Mucosa of descending colon (tissue), 3 donors: Measurements from ENCODE around the gene RNF39. TPM values are rescaled to one million over a fixed set of nuclear protein-coding genes. Genes with fewer than 3 reads are reported as not detected.

Experiments
- ATAC-seq: fragments of 200-7000 bp; cut with Tn5 transposase; one replicate; pipeline ENCODE4 v1.9.1; 2020; ENCODE audit warnings: mild to moderate bottlenecking, moderate library complexity
- DNase-seq, 3 donors: peaks; one replicate each; pipeline ENCODE4 v3.0.0-alpha.2; 2020
- H3K36me3 ChIP-seq: fragments of 200-600 bp; one replicate; pipeline ENCODE4 v1.8.0; 2021; ENCODE audit warnings: low read depth, mild to moderate bottlenecking
- H3K4me1 ChIP-seq: fragments of 200-600 bp; one replicate; pipeline ENCODE4 v1.8.0; 2021; ENCODE audit warnings: low read depth, mild to moderate bottlenecking
- H3K4me3 ChIP-seq: fragments of 200-600 bp; one replicate; pipeline ENCODE4 v1.8.0; 2021; ENCODE audit warnings: mild to moderate bottlenecking
- H3K9me3 ChIP-seq: fragments of 200-600 bp; one replicate; pipeline ENCODE4 v1.8.0; 2021; ENCODE audit warnings: mild to moderate bottlenecking
- CTCF ChIP-seq: fragments of 200-600 bp; IDR thresholded peaks from one replicate; pipeline ENCODE4 v1.8.0; 2022; ENCODE audit warnings: antibody characterized with exemption, mild to moderate bottlenecking
- intact Hi-C, 2 donors: fragments of 100-400 bp; cut with DNase I in 1 of 2; cut with micrococcal nuclease in 1 of 2; formaldehyde crosslinking; loops; one replicate each; pipeline versions ENCODE4 v1.11.0 to v1.11.1; 2022; cut with DNase I, micrococcal nuclease
- total RNA-seq, 3 donors: library from RNA; stranded (reverse); fragmentation: NEBNext Ultra II Directional in 2 of 3; extraction: Animal tissue kit (Norgen Biotek cat#: 25700) in 2 of 3; gene quantifications; one replicate each; pipeline versions ENCODE4 v1.2.1 to v1.2.4, GENCODE V29; 2021 to 2023
- donor health status: DM: no; HTN: no; CAD: no; lungs with moderate emphysema.
- donor health status: DM: no; HTN: no; CAD: no.
- donor health status: DM: no; HTN: yes; CAD: no.

Gene RNF39
- total RNA-seq, 3 donors from 2014 or later: 0.87 to 2.5 TPM; not detected in 1

- Histone ChIP-seq H3K4me3 (no peak overlapping the region), H3K36me3 (no peaks in the 10 kb centered on the region), H3K4me1 (peaks cover 23% of the 10 kb centered on the region), H3K9me3 (no peaks in the 10 kb centered on the region)
- intact Hi-C loops: no loop called here
- DNase-seq (no peak), ATAC-seq (no peak)
- no peak for TF ChIP-seq CTCF
These were observed 9.5 kb downstream of the RNF39 start for GRCh38 chr6:30066082-30066481.

- no peak overlapping the region for H3K4me3 ChIP-seq
- H3K36me3 ChIP-seq: no peaks in the 10 kb centered on the region
- no peaks in the 10 kb centered on the region for H3K9me3 ChIP-seq
- H3K4me1 ChIP-seq: peaks cover 20% of the 10 kb centered on the region
- DNase-seq: no peak
- no peak for TF ChIP-seq CTCF
- intact Hi-C loops: no loop called here
- ATAC-seq: no peak
These were observed 12.3 kb downstream of the RNF39 start for GRCh38 chr6:30063315-30063714.

GRCh38 chr6:30062471-30063178 is 12.9 kb downstream of the RNF39 start:
- ATAC-seq (no peak), DNase-seq (no peak)
- no peak for TF ChIP-seq CTCF
- Histone ChIP-seq H3K4me1 (peaks cover 13% of the 10 kb centered on the region), H3K4me3 (no peak overlapping the region), H3K9me3 (no peaks in the 10 kb centered on the region), H3K36me3 (no peaks in the 10 kb centered on the region)
- intact Hi-C loops: no loop called here

GRCh38 chr6:30061858-30062458 is 13.6 kb downstream of the RNF39 start:
- DNase-seq: peak; percentile 42 to 54 (median 48)
- intact Hi-C loops: no loop called here
- Histone ChIP-seq H3K9me3 (no peaks in the 10 kb centered on the region), H3K4me3 (peak overlapping the region; percentile 48), H3K36me3 (no peaks in the 10 kb centered on the region), H3K4me1 (peaks cover 12% of the 10 kb centered on the region)
- no peak for ATAC-seq
- TF ChIP-seq CTCF: no peak

GRCh38 chr6:30061092-30061857 is 14.3 kb downstream of the RNF39 start, which contains the start of gene POLR1H:
TSS of gene POLR1H (plus strand) at chr6:30061265. CDS start at chr6:30061525, 260 bp downstream.
- intact Hi-C loops: no loop called here
- H3K4me1 ChIP-seq: peaks cover 12% of the 10 kb centered on the region
- H3K9me3 ChIP-seq: no peaks in the 10 kb centered on the region
- H3K36me3 ChIP-seq: no peaks in the 10 kb centered on the region
- no peak for TF ChIP-seq CTCF
- H3K4me3 ChIP-seq: peak within 1 kb of the TSS; percentile 48
- ATAC-seq: peak; percentile 98
- DNase-seq: peak; percentile 93 to 96 (median 95)
